ENCODE data around the gene TBX1.

The TBX1 gene

GRCh38 chr22:19816372-19817119 is 56.0 kb downstream of the TBX1 start:
- no peak for DNase-seq

Measured in right hindlimb (tissue), 1 donor.